ENCODE results near the gene FOXP4.

- TF ChIP-seq CTCF (conservative IDR thresholded peaks at IDR 0.05 in 1 of 2, IDR thresholded peaks at IDR 0.05 in 1 of 2; ENCODE audit: low read depth in 1 of 2, low read length in 2 of 2) (no peak), EZH2 (IDR thresholded peaks at IDR 0.05; ENCODE audit: low read length, missing control alignments) (no peak)
These were observed 2.9 kb downstream of the FOXP4 start for GRCh38 chr6:41548841-41549642.

Data from fibroblast of lung (primary cell).